H1 (cell line): ENCODE data around the gene EGR4. TPM values are rescaled to one million over a fixed set of nuclear protein-coding genes. Genes with fewer than 3 reads are reported as not detected.

Experiments
- CTCF ChIA-PET: fragments of 300-600 bp; sonication (Branson Sonifier 250); formaldehyde crosslinking; loops from one replicate; lab custom pipeline; 2021; ENCODE audit not compliant: partially characterized antibody; lab: Charles Lee
- POLR2A ChIA-PET: fragments of 300-600 bp; sonication (Branson Sonifier 250); formaldehyde crosslinking; loops from one replicate; lab custom pipeline; 2021; ENCODE audit warnings: inconsistent platforms; ENCODE audit not compliant: partially characterized antibody; lab: Charles Lee
- DNase-seq, 2 experiments: peaks; one replicate each; pipeline versions ENCODE4 v3.0.0 to v3.0.0-alpha.2; 2010 to 2022; ENCODE audit warnings: low spot score in 2 of 2, low read depth in 1 of 2, mixed read lengths in 1 of 2
- FAIRE-seq: peaks from 2 replicates; lab custom pipeline; 2011; peaks lifted over from hg19 to GRCh38; lab: Jason Lieb, UNC
- H2AFZ ChIP-seq: 2 replicates; pipeline ENCODE4 v1.8.1; 2012; ENCODE audit warnings: low read length, inconsistent platforms
- H2AK5ac ChIP-seq: 2 replicates; pipeline ENCODE4 v1.6.1; 2013; ENCODE audit warnings: low read depth, low read length
- H2BK120ac ChIP-seq: replicated peaks from 2 replicates; pipeline ENCODE3; 2013; ENCODE audit warnings: low read depth, low read length, inconsistent platforms
- H2BK12ac ChIP-seq: 2 replicates; pipeline ENCODE4 v1.6.1; 2013; ENCODE audit warnings: low read depth, low read length
- H2BK15ac ChIP-seq: 2 replicates; pipeline ENCODE4 v1.6.1; 2013; ENCODE audit warnings: low read length
- H2BK20ac ChIP-seq: 2 replicates; pipeline ENCODE4 v1.6.1; 2013; ENCODE audit warnings: low read length
- H2BK5ac ChIP-seq: 2 replicates; pipeline ENCODE4 v1.6.1; 2013; ENCODE audit warnings: low read depth, low read length
- H3K14ac ChIP-seq: 2 replicates; pipeline ENCODE4 v1.6.1; 2013; ENCODE audit warnings: inconsistent platforms; ENCODE audit not compliant: insufficient read length
- H3K18ac ChIP-seq: 2 replicates; pipeline ENCODE4 v1.6.1; 2013; ENCODE audit warnings: low read length; ENCODE audit errors: extremely low read depth
- H3K23ac ChIP-seq: 2 replicates; pipeline ENCODE4 v1.6.1; 2013; ENCODE audit warnings: inconsistent platforms; ENCODE audit not compliant: insufficient read length
- H3K23me2 ChIP-seq: 2 replicates; pipeline ENCODE4 v1.6.1; 2013; ENCODE audit warnings: low read depth, low read length
- H3K27ac ChIP-seq: 2 replicates; pipeline ENCODE4 v1.6.1; 2011; ENCODE audit warnings: low read depth, low read length, inconsistent platforms
- H3K27me3 ChIP-seq, 4 experiments: replicated peaks in 1 of 4; 1 replicate in 1 of 4; 2 replicates in 3 of 4; pipeline versions ENCODE4 v1.6.1 to v1.8.1; 2011 to 2013; ENCODE audit warnings: low read length in 3 of 4, mild to moderate bottlenecking in 3 of 4, inconsistent platforms in 2 of 4, mixed read lengths in 2 of 4, moderate library complexity in 1 of 4; ENCODE audit not compliant: control insufficient read depth in 3 of 4, insufficient read depth in 3 of 4; ENCODE audit errors: extremely low read depth in 1 of 4
- H3K36me3 ChIP-seq, 4 experiments: 2 replicates each; pipeline versions ENCODE4 v1.6.1 to v1.8.1; 2011 to 2013; ENCODE audit warnings: mild to moderate bottlenecking in 4 of 4, low read length in 3 of 4, moderate library complexity in 2 of 4, control low read depth in 1 of 4, inconsistent platforms in 1 of 4; ENCODE audit not compliant: insufficient read depth in 4 of 4, control insufficient read depth in 2 of 4
- H3K4ac ChIP-seq: replicated peaks from 2 replicates; pipeline ENCODE3; 2013; ENCODE audit warnings: low read length, low read depth, mixed read lengths, inconsistent platforms; ENCODE audit not compliant: insufficient read length
- H3K4me1 ChIP-seq, 4 experiments: replicated peaks in 1 of 4; 1 replicate in 1 of 4; 2 replicates in 3 of 4; pipeline versions ENCODE4 v1.6.1 to v1.8.1; 2011 to 2013; ENCODE audit warnings: low read length in 3 of 4, inconsistent platforms in 2 of 4, mixed read lengths in 1 of 4; ENCODE audit not compliant: insufficient read depth in 4 of 4, control insufficient read depth in 3 of 4
- H3K4me2 ChIP-seq, 2 experiments: 2 replicates each; pipeline versions ENCODE4 v1.6.1 to v1.8.1; 2011 to 2013; ENCODE audit warnings: low read depth in 2 of 2, low read length in 2 of 2, control low read depth in 1 of 2, inconsistent platforms in 1 of 2, mild to moderate bottlenecking in 1 of 2; ENCODE audit not compliant: insufficient read depth in 1 of 2
- H3K4me3 ChIP-seq, 4 experiments: fragments of 200-600, 300-600 bp in 1 of 4; sonication (generic), shearing (Covaris generic), sonication (Bioruptor Twin) in 1 of 4; 2 replicates each; pipeline versions ENCODE4 v1.5.1 to v1.8.1; 2011 to 2016; ENCODE audit warnings: low read length in 4 of 4, low read depth in 3 of 4, control low read depth in 2 of 4, inconsistent platforms in 2 of 4, mild to moderate bottlenecking in 2 of 4, mixed read lengths in 1 of 4, moderate library complexity in 1 of 4; ENCODE audit not compliant: insufficient read depth in 2 of 4; ENCODE audit errors: extremely low read depth in 1 of 4
- H3K56ac ChIP-seq: replicated peaks from 2 replicates; pipeline ENCODE3; 2013; ENCODE audit warnings: low read depth, mild to moderate bottlenecking, mixed read lengths, low read length, inconsistent platforms; ENCODE audit not compliant: insufficient read length
- H3K79me1 ChIP-seq: 2 replicates; pipeline ENCODE4 v1.6.1; 2013; ENCODE audit warnings: low read depth, low read length, control low read depth
- H3K79me2 ChIP-seq, 2 experiments: 2 replicates each; pipeline versions ENCODE4 v1.6.1 to v1.8.1; 2012 to 2013; ENCODE audit warnings: low read length in 2 of 2, mild to moderate bottlenecking in 2 of 2, inconsistent platforms in 1 of 2; ENCODE audit not compliant: insufficient read depth in 2 of 2, control insufficient read depth in 1 of 2
- H3K9ac ChIP-seq, 4 experiments: replicated peaks in 1 of 4; 1 replicate in 1 of 4; 2 replicates in 3 of 4; pipeline versions ENCODE4 v1.6.1 to v1.8.1; 2011 to 2013; ENCODE audit warnings: low read depth in 3 of 4, low read length in 3 of 4, control low read depth in 2 of 4, mild to moderate bottlenecking in 2 of 4, moderate library complexity in 2 of 4, inconsistent platforms in 1 of 4; ENCODE audit errors: extremely low read depth in 1 of 4
- H3K9me3 ChIP-seq, 2 experiments: 2 replicates each; pipeline versions ENCODE4 v1.6.1 to v1.8.1; 2012 to 2013; ENCODE audit warnings: mild to moderate bottlenecking in 2 of 2, moderate library complexity in 2 of 2, control low read depth in 1 of 2, inconsistent platforms in 1 of 2, low read depth in 1 of 2, low read length in 1 of 2, mixed read lengths in 1 of 2; ENCODE audit not compliant: insufficient read depth in 2 of 2
- H4K20me1 ChIP-seq, 2 experiments: replicated peaks in 1 of 2; 2 replicates each; pipeline versions ENCODE3 to v1.8.1; 2011 to 2013; ENCODE audit warnings: inconsistent platforms in 2 of 2, low read length in 2 of 2, mild to moderate bottlenecking in 1 of 2; ENCODE audit not compliant: insufficient read depth in 2 of 2, control insufficient read depth in 1 of 2
- H4K5ac ChIP-seq: 2 replicates; pipeline ENCODE4 v1.6.1; 2013; ENCODE audit warnings: low read length, low read depth, mixed read lengths, inconsistent platforms; ENCODE audit not compliant: insufficient read length
- H4K8ac ChIP-seq: 2 replicates; pipeline ENCODE4 v1.8.0; 2013; ENCODE audit warnings: mild to moderate bottlenecking, moderate library complexity, low read length, inconsistent platforms; ENCODE audit not compliant: insufficient read depth; ENCODE audit errors: extremely low read depth
- H4K91ac ChIP-seq: replicated peaks from 2 replicates; pipeline ENCODE3; 2013; ENCODE audit warnings: low read length, mixed read lengths, inconsistent platforms; ENCODE audit not compliant: insufficient read length
- ASH2L ChIP-seq: fragments of 200-600, 300-600 bp; sonication (generic); IDR thresholded peaks from one replicate; pipeline ENCODE4 v1.7.1; 2017; ENCODE audit warnings: low read length
- CEBPB ChIP-seq: IDR thresholded peaks from 2 replicates; pipeline ENCODE4 v1.6.1; 2012; ENCODE audit warnings: low read depth, low read length
- EP300 ChIP-seq, 2 experiments: IDR thresholded peaks; 1 replicate in 1 of 2; 2 replicates in 1 of 2; pipeline ENCODE4 v1.6.1; 2011 to 2012; ENCODE audit warnings: low read depth in 2 of 2, low read length in 2 of 2, mild to moderate bottlenecking in 2 of 2, borderline replicate concordance in 1 of 2, inconsistent platforms in 1 of 2, moderate library complexity in 1 of 2
- KDM4A ChIP-seq: IDR thresholded peaks from one replicate; pipeline ENCODE4 v1.7.1; 2012; ENCODE audit warnings: low read depth, mild to moderate bottlenecking, moderate library complexity, low read length, inconsistent platforms; ENCODE audit not compliant: severe bottlenecking
- POLR2AphosphoS5 ChIP-seq: IDR thresholded peaks from 2 replicates; pipeline ENCODE4 v1.6.1; 2011; ENCODE audit warnings: low read depth, low read length
- RAD21 ChIP-seq, 2 experiments: IDR thresholded peaks in 1 of 2; conservative IDR thresholded peaks in 1 of 2; 2 replicates each; pipeline ENCODE4 v1.6.1; 2011; ENCODE audit warnings: low read depth in 2 of 2, low read length in 2 of 2, improper control_type of control experiment in 1 of 2, inconsistent platforms in 1 of 2, mild to moderate bottlenecking in 1 of 2, moderate library complexity in 1 of 2
- SUZ12 ChIP-seq: fragments of 200-600 bp; sonication (generic); IDR thresholded peaks from 2 replicates; pipeline ENCODE4 v1.6.1; 2012; ENCODE audit warnings: mild to moderate bottlenecking, inconsistent platforms, low read length, moderate library complexity, mixed read lengths
- TCF12 ChIP-seq: IDR thresholded peaks from 2 replicates; pipeline ENCODE4 v1.6.1; 2011; ENCODE audit warnings: low read depth, mild to moderate bottlenecking, low read length
- WGBS, 2 experiments: shearing (Covaris generic) in 1 of 2; methylation state at CpG; one replicate each; pipeline versions ENCODE4 v1.1.6 to v1.1.7; 2013 to 2015; ENCODE audit warnings: low lambda C conversion rate in 2 of 2, mixed read lengths in 2 of 2, inconsistent platforms in 1 of 2, low coverage in 1 of 2, missing lambda C conversion rate in 1 of 2; ENCODE audit not compliant: insufficient replicate concordance in 2 of 2, insufficient coverage in 1 of 2, insufficient read length in 1 of 2; ENCODE audit errors: extremely low coverage in 1 of 2, missing lambda C conversion rate in 1 of 2; 5-methylcytosine and 5-hydroxymethylcytosine counted together
- polyA plus RNA-seq, 7 experiments: library from polyadenylated mRNA; depleted of rRNA in 3 of 7; stranded (reverse) in 5 of 7; unstranded in 2 of 7; fragments of >200 nt in 5 of 7; fragments of 200-250 nt in 2 of 7; gene quantifications; 1 replicate in 5 of 7; 2 replicates in 1 of 7; 4 replicates in 1 of 7; pipeline versions ENCODE4 v1.2.1 to v1.2.3, GENCODE V29; 2011 to 2013; ENCODE audit warnings: missing spikeins in 2 of 7, mixed read lengths in 2 of 7
- total RNA-seq: library from RNA; stranded (reverse); fragmentation: NEBNext Ultra II Directional; extraction: Animal tissue kit (Norgen Biotek cat#: 25700); gene quantifications from 2 replicates; pipeline ENCODE4 v1.2.1, GENCODE V29; 2021
- TF ChIP-seq, protein P1 (sequence below): IDR thresholded peaks from 2 replicates; pipeline ENCODE4 v1.6.1; 2012; ENCODE audit warnings: low read length, inconsistent platforms

The EGR4 gene
- total and polyA plus RNA-seq, 2 of the 8 experiments (the other 6 are each of a cell fraction or from before 2014, with no cell fraction given) = 0.20 TPM; not detected in 1

DNA sequence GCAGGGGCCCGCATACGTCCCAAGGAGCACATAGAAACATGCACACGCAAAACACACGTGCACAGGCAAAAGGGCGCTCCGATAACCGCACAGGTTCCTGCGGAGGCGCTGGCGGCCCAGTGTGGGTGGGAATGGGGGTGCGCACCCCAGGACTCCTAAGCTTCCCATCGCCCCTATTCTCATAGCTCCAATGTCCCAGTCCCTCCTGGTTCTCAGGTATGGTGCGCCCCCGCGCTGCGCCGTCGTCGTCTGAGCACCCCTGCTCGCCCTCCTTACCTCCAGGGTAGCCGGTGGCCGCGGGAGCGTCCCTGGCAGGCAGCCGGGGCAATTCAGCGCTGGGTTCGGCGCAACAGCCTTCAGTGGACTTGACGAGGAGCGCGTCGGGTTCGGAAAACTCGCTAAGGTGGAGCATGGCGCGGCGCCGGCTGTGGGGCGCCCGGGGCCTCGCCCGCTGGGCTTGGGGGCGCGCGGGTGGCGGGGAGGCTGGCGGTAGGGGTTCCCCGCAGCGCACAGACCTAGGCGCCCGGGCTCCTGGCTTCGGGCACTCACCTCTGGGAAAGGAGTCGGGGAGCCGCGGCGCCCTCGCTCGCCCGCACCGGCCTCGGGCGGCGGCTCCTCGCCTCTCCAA is 328 bp downstream of the EGR4 start:
- no peak overlapping the region for H3K14ac ChIP-seq
- no peaks in the 10 kb centered on the region for H3K9me3 ChIP-seq
- TF ChIP-seq SUZ12 (peak; percentile 59), KDM4A (peak; percentile 55), ASH2L (peak; percentile 74), TCF12 (no peak), POLR2AphosphoS5 (no peak), CEBPB (no peak), RAD21 (IDR thresholded peaks at IDR 0.05 in 1 of 2, conservative IDR thresholded peaks at IDR 0.05 in 1 of 2; ENCODE audit: low read depth in 2 of 2, low read length in 2 of 2) (no peak), EP300 (IDR thresholded peaks at IDR 0.05; ENCODE audit: borderline replicate concordance in 1 of 2, low read depth in 2 of 2, low read length in 2 of 2) (no peak)
- TF ChIP-seq, protein P1, sequence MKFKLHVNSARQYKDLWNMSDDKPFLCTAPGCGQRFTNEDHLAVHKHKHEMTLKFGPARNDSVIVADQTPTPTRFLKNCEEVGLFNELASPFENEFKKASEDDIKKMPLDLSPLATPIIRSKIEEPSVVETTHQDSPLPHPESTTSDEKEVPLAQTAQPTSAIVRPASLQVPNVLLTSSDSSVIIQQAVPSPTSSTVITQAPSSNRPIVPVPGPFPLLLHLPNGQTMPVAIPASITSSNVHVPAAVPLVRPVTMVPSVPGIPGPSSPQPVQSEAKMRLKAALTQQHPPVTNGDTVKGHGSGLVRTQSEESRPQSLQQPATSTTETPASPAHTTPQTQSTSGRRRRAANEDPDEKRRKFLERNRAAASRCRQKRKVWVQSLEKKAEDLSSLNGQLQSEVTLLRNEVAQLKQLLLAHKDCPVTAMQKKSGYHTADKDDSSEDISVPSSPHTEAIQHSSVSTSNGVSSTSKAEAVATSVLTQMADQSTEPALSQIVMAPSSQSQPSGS = no peak
- peaks cover 28 to 70% (median 59%) of the 10 kb centered on the region in 4 experiments for H3K27me3 ChIP-seq
- peaks cover 0 to 11% (median 3%) of the 10 kb centered on the region in 4 experiments; a peak in 4 of 7 replicates for H3K4me1 ChIP-seq
- H4K5ac ChIP-seq = no peak overlapping the region
- H3K4me3 ChIP-seq = peak overlapping the region; percentile 34 to 68 (median 44)
- no peak overlapping the region for H2AK5ac ChIP-seq
- WGBS, 2 experiments = 6% methylated on average over 35 of the region's 64 CpGs; no CpG with 5 or more reads in 1 of the 2 experiments
- no peak overlapping the region for H2BK12ac ChIP-seq
- no peak overlapping the region for H3K56ac ChIP-seq
- H2BK120ac ChIP-seq = no peak overlapping the region
- DNase-seq = peak in 1 of 2 experiments; percentile 73
- H3K79me2 ChIP-seq = no peaks in the 10 kb centered on the region
- H3K18ac ChIP-seq = no peak overlapping the region
- no peak for FAIRE-seq
- ChIA-PET CTCF (interaction anchor here (0.9 to 6.5 kb wide), 7 partner anchors 17 to 92 kb away, joined by 3 to 122 read pairs (median 9); partner anchors contain the start of gene ALMS1), POLR2A (interaction anchor here (0.7 to 2.5 kb wide), 10 partner anchors 9 to 67 kb away, joined by 3 to 8 read pairs (median 4); partner anchors contain the start of genes CCT7 and FBXO41)
- no peak overlapping the region for H2BK20ac ChIP-seq
- no peak overlapping the region for H2BK5ac ChIP-seq
- H3K23ac ChIP-seq = no peak overlapping the region
- peak overlapping the region; percentile 78 to 90 for H3K4me2 ChIP-seq
- H2BK15ac ChIP-seq = no peak overlapping the region
- peaks cover 12% of the 10 kb centered on the region for H3K23me2 ChIP-seq
- H3K4ac ChIP-seq = no peak overlapping the region
- no peaks in the 10 kb centered on the region for H3K79me1 ChIP-seq
- H2AFZ ChIP-seq = no peak overlapping the region
- no peaks in the 10 kb centered on the region; a peak in 1 of 8 replicates for H3K36me3 ChIP-seq
- H4K8ac ChIP-seq = peak overlapping the region; percentile 51; the same call in 1 of the 2 replicates
- H3K27ac ChIP-seq = no peak overlapping the region
- no peak overlapping the region for H4K91ac ChIP-seq
- H3K9ac ChIP-seq = no peak overlapping the region; a peak in 1 of 7 replicates
- peaks cover 9 to 15% of the 10 kb centered on the region in 2 experiments for H4K20me1 ChIP-seq
